HG02623 (cell line): ENCODE results near the gene SNED1.
"Not testable (repeated sequence)": the region's sequence is repeated elsewhere in the genome, so short reads cannot be mapped to it uniquely, and the experiment has no call there.

ENCODE experiments used
- ATAC-seq: cut with Tn5 transposase; IDR thresholded peaks from one replicate; pipeline ENCODE4 v1.9.1; 2021; ENCODE audit warnings: moderate library complexity; ENCODE audit not compliant: unreplicated experiment

Gene SNED1

DNA sequence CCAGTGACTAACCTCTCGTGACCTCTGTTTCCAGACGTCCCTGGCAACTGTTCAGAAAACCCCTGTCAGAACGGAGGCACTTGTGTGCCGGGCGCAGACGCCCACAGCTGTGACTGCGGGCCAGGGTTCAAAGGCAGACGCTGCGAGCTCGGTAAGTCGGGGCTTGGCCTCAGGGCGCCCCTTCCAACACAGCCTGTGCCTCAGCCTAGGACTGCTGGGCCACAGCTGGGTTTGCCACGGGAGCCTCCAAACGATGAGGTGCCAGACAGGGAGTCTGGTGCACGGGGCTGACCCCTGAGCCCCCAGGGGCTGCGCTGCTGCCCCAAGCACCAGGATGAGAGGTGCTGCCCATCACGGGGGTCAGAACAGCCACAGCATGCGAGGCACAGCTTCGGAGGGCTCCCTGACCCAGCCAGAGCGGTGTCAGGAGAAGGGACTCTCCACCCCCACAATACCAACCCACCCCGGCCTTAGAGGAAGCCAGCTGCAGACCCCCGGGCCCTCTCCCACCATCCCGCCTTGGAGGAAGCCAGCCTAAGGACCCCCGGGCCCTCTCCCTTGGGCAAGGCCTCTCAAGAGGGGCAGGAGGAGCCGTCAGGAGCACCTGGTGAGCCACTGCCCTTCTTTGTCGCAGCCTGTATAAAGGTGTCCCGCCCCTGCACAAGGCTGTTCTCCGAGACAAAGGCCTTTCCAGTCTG, 83.4 kb downstream of the SNED1 start:
- ATAC-seq, result no peak

DNA sequence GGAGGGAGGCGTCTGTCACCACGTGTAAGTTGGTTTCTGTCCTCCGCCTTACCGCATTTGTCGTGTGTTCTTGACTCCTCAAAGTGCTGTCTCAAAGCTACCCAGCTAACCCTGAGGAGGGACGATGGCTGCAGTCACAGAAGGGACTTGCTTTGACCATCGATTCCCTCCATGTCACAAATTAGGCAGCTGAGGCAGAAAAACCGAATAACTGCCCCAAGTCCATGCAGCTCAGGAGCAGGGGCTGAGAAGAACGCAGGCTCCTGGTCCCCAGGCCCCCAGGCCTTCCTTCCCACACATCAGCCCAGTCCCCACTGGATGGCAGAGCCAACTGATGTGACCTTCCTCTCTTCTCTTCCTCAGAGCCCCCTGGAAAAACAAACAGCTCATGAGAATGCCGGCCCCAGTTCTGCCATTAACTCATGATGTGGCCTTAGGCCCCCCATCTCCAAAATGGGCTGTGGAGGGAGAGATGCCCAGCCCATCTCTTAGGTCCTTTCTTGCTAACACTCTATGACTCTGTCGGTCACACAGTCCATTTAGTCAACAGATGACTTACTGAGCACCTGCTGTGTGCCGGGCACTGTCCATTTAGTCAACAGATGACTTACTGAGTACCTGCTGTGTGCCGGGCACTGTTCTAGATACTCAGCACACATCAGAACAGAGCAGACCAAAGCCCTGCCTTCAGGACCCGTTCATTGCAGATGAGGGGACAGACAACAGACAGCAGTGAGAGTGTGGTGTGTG, 84.1 kb downstream of the SNED1 start:
- no peak for ATAC-seq

DNA sequence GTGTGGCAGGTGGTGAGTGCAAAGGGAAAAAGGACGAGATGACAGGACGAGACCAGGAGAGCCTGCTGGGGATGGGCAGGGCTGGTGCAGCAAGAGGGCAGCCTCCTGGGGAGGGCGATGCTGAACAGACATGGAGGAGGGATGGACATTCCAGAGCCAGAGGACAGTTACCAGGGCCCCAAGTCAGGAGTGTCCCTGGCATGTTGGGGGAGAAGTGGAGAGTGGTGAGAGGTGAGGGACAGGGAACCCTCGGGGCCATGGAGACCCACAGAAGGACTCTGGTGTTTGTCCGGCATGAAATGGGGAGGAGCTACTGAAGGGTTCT, 84.6 kb downstream of the SNED1 start:
- no peak for ATAC-seq

DNA sequence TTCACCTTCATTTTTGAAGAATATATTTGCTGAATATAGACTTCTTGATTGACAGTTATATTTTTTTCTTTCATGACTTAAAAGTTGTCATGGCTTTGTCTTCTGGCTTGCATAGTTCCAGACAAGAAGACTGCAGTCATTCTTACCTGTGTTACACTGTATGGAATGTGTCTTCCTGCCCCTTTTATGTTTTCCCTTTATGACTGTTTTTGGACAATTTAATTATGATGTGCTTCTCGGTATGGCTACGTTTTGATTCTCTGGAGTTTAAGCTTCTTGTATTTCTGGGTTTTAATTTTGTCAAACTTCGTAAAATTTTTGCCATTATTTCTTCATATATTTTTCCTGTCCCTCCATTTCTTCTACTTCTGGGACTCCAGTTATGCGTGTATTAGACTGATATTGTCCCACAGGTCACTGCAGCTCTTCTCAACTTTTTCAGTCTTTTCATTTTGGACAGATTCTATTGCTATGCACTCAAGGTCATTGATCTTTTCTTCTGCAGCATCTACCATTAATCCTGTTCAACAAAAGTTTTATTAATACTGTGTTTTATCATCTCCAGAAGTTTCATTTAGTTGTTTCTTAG, 86.5 kb downstream of the SNED1 start:
- ATAC-seq, result no peak

DNA sequence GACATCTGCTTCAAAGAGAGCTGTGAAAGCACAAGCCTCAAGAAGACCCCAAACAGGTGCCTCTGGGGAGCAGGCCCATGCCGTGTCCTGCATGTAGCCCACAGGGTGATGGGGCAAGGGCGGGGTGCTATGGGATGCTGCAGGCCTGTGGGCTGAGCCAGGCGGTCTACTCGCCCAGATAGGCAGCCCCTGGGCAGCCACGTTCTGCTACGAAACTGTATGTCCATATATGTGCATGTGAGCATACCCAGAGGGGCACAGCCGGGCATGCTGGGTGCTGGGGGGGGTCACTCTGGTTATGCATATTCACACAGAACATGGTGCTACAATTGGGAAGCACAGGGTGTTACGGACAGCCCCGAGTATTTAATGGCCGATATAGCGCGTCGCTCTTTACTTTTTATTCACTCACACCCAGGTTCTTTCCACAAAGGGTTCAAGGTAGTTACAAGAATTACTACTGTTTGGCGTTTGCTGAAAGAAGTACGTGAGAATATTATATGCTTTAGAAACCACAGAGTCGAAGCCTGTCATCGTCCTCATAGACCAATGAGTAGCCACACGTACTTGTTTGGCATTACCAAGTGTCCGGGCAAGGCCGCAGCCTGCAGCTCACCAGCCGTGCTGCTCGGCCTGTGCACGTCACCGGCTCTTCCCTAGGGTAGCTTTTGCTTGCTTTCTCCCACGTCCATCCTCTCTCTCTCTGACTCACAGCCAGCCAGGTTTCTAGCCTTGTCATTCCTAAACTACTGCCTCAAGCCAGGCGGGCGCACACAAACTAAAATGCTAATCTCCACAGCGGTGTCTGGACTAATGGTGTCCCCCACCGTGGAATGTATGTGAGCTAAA, 89.2 kb downstream of the SNED1 start:
- no peak for ATAC-seq

DNA sequence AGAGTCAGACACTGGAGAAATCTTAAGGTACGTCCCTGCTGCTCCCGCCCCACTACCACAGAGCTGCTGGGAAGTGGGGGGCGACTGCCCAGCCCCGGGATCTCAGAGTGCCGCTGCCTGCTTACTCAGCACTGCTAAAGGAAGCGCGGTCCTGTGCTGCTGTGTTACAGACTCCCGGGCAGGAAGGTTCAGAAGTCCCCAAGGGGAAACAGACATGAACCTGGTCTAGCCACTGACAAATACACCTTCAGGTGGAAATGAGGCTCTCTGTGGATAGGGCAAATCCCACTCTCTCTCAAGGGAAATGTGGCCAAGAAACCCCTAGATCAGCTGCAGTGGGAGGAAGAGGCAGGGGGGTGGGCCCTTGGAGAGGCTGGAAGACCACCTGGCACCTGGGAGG, 90.0 kb downstream of the SNED1 start:
- no peak for ATAC-seq

DNA sequence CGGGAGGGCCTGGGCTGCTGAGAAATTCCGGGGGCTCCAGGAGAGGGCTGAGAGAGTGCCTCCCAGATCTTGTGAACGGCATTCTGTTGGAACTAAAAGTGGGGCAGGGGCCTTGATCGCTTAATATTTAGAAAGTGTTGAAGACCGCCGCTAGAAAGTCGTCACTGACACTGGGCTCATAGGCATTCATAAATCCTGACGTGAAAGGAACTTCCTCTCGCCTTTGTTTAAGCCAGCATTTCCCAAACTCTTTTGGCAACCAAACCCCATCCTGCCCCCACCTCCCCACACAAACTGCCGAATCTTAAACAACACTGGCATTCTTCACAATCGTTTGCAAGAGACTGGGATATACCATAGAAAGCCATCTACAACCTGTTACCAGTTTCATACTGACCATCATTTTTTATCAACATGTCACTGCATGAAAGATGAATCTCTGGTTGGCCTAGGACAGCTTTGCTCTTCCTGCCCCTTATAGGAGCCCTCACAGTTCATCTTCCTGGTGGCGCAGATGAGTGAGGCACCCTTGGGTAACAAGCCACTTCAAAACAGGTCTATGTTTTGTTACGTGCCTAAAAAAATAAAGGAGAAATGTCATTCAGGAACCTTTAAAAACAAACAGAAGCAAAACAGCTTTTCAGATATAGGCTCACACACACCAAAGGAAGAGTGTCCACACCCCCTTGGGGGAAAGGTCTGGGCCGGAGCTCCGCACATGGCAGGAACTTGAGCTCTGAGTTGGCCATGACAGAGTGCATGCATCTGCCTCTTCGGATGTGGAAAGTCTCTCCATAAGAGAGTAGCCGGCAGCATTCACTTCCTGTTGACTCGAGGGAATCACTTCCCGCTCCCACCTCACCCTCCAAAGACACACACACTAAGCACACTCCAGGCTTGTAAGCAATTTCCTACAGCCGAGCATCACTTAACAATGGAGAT, 90.6 kb downstream of the SNED1 start:
- ATAC-seq, result no peak

DNA sequence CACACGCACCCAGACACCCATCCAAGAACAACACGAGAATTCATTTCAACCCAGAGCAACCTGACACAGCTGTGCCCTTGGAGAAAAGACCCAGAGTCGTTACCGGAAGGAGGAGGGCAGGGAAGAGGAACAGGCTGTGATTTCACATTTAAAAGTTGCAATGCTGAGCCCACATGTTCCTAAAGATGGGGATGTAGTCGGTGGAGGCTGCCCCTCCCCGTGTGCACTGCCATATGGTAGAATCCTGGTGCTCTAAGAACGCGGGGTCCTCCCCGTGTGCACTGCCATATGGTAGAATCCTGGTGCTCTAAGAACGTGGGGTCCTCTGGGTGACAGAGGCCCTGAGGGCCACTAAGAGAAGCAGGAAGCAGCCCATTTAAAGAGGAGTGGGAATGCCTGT, 92.8 kb downstream of the SNED1 start:
- ATAC-seq, result no peak

DNA sequence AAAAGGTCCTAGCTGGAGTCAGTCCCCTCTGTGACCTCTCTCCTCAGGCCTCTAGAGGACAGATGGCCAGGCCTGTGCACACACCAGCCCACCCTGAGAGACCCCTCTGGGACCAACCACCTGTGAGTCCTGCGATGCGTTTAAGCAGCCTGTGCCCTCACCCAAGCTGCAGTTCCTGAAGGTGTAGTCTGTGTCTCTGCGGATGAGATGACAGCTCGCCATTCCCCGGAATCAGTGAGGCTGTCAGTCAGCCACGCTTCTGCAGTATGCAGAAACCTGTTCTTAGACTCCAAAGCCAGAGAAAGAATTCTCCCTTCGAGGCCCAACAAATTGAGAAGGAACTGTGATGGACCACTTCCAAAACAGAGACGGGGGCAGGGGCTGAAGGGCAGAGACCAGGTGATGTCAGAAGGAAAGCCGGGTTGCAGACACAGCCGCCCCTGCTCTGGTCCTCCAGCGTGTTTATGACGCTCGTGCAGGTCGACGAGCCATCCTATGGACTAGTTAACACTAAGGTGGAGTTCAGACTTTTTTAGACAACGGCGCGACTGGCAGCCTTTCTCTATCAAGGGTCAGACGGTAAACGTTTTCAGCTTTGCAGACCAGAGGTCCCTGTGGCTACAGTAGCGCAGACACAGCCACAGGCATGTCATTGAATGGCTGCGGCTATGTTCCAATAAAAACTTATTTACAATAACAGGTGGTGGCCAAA, 93.5 kb downstream of the SNED1 start:
- ATAC-seq, result no peak

DNA sequence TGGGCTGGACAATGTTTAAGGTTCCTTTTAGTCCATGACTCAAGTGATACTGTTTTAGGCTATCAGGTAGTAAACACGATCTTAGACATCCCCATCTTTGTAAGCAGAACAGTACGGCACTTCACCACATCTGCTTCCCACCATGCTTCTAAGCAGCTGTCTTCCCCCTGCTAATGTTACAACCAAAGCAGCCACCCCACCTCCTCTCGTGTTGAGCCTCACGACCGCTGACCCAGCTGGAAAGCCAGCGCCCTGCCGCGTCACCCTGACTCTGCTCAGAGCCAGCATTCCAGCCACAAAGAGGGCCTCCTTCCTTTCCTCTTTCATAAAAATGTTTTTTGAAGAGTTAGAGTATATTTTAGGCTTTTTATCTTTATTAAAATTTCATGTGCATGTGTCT, 94.3 kb downstream of the SNED1 start:
- ATAC-seq, result no peak

DNA sequence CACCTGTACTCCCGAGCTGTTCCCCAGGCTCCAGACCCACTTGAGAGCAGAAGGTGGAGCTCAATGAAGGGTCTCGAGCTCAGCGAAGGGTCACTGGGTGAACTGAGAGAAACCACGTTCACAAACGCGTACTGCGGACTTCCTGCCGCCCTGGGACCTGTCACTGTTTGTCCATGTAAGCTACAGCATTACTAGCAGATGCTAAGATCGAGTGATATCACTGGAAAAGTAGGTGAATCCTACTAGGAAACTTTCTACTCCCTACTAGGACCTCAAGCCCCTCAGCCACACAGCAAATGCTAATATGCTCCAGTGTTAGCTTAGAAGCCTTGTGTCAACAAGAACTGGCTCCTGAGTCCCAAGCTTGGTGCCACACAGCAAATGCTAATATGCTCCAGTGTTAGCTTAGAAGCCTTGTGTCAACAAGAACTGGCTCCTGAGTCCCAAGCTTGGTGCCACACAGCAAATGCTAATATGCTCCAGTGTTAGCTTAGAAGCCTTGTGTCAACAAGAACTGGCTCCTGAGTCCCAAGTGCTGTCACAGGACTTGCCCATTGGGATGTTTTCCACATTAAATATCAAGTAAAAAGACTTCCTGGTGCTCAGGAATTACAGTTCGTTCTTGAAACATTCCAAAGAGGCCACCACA, 94.8 kb downstream of the SNED1 start:
- not testable (repeated sequence) for ATAC-seq

DNA sequence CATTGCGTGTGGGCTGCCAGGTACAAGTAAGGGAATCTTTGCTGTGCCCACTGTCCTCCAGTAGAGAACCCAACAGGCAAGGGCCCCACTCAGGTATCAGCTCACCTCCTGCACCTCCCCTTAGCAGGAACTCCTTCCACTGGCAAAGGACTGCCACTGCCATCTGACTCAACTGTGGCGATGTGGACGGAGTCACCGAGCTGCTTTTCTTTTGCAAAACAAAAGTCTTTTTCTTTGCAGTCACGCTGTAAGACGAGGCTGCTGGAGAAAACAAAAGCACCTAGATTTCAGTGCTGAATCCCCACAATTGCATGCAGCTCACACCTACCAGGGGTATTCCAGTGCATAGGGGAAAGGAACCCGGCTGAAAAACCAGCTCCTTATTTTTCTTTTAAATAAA, 95.8 kb downstream of the SNED1 start:
- ATAC-seq, result no peak

DNA sequence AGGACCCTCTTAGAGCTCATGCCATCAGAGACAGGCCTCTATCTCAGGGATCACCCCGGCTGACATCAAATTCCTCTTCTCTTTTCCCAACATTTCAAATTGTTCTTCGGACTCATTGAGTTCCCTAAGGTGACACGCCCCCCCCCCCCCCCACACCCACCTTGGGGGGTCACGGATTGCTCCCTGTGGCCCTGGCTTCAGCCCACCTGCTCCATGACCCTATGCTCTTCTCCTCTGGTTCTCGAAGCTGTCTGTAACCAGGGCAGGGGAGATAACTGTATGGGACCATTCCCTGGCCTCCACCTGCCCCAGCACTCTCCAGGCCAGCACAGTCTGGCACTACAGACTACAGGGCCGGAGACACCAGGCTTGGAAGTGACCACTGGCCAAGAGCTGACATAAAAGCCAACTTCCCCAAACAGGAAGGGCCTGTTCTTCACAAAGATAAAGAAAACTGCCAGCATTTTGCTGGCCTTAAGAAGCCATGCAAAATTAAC, 96.6 kb downstream of the SNED1 start:
- ATAC-seq, result no peak

DNA sequence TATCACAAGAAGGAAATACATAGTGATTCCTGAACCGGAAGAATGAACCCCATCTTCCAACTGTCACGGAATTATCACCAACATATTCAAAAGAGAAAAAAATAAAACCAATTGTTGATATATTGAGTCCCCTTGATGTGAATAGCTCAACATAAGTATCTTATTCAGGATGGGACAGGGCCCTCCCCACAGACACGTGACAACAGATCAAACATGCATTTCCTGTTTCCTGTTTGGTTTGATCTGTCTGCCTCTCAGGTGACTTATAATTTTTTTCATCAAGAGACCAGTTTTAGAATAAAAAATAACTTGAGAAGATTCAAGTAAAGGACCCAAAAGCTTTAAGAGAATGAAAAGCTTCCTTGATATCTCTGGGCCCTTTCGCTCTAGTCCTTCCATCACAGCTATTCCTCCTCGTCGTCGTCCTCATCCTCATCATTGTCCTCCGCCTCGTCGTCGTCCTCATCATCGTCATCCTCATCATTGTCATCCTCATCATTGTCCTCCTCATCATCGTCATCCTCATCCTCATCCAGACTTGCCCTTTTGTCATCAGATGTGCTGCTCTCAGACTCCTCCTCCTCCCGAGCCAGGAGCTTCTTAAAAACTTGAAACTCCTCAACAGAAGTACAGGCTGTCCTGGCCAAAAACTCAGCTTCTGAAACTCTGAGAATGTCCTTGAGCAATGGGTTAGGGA, 97.3 kb downstream of the SNED1 start:
- no peak for ATAC-seq

DNA sequence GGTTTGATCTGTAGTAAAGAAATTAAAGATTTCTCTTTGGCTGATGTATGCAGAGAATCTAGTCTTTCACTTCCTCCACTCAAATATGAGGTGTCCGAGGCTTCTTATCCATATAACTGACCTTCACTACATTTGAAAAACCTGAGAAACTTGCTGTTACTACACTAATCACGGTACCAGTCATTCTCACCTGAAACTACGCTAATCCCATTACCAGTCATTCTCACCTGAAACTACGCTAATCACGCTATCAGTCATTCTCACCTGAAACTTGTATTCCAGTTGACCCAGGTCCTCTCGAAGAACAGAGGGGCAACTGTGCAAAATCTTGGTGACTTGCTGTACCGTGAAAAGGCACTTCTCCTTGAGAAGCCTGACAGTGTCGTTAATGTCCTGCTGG, 98.6 kb downstream of the SNED1 start:
- ATAC-seq, result no peak

DNA sequence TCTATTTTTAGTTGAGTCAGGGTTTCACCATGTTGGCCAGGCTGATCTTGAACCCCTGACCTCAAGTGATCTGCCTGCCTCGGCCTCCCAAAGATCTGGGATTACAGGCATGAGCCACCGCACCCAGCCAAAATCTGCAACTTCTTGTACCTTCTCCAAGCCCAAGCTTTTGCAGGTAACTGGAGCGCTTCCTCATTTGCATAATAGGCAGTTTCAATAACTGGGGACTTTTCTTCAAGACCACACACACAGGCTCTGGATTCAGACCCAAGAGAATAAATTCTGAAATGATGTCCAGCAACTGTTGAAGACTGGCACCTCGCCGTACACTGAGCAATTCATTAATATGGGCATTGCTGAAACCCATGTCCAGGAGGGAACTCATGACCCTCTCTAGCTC, 100.8 kb downstream of the SNED1 start:
- ATAC-seq, result no peak

DNA sequence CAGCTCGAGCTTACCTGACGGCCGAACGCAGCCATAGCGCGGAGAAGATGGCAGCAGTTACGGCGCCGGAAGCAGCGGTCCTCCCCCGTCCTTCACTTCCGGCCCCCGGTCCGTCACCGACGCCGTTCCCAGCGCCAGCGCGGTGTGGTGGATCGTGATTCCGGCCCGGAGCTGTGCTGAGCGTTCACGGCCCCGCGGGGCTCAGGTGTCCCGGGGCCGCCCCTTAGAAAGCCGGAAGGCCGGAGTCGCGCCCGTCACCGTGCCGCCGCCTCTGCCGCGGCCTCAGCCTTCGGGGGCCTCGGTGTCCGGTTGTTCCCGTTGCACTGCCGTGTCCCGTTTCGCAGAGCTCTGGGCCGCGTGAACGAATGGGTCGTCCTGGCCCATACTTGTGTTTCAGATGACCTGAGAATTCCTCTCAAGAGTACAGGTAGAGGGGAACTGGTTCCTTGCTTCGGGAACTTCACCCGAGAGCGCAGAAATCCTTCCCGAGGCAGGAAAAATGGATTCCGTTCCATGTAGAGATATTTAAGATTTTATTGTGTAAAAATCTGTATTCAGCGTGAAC, 103.9 kb downstream of the SNED1 start, which contains the start of gene MTERF4:
Gene MTERF4 (minus strand): TSS at position 49 of the 565 bp plus-strand sequence. CDS start 14 bp downstream, at position 35.
- peak; percentile 82 for ATAC-seq

DNA sequence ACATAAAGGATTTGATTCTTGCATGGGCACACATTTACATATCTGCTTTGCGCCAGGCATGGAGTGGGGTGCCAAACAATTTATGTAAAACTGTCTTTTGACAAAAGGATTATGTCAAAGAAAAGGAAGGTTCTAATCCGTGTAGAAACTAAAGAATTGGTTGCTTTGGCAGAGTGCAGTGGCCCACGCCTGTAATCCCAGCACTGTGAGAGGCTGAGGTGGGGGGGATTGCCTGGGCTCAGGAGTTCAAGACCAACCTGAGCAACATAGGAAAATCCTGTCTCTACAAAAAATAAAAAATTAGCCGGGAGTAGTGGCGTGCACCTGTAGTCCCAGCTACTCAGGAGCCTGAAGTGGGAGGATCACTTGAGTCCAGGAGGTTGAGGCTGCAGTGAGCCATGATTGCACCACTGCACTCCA, 104.8 kb downstream of the SNED1 start:
- ATAC-seq, result no peak
